IPS-15b (cell line): ENCODE measurements around the gene NEK5.

Experiments used
- H3K27me3 ChIP-seq: one replicate; pipeline ENCODE4 v1.6.1; 2013; ENCODE audit warnings: low read length; ENCODE audit not compliant: control insufficient read depth, insufficient read depth
- H3K36me3 ChIP-seq: one replicate; pipeline ENCODE4 v1.6.1; 2013; ENCODE audit warnings: low read length; ENCODE audit not compliant: control insufficient read depth, insufficient read depth
- H3K4me1 ChIP-seq: one replicate; pipeline ENCODE4 v1.6.1; 2013; ENCODE audit warnings: mild to moderate bottlenecking, low read length; ENCODE audit not compliant: control insufficient read depth, insufficient read depth
- H3K4me3 ChIP-seq: one replicate; pipeline ENCODE4 v1.5.1; 2013; ENCODE audit warnings: low read depth, low read length
- H3K9ac ChIP-seq: one replicate; pipeline ENCODE4 v1.6.1; 2013; ENCODE audit warnings: low read depth, mild to moderate bottlenecking, low read length
- H3K9me3 ChIP-seq: one replicate; pipeline ENCODE4 v1.6.1; 2013; ENCODE audit warnings: mild to moderate bottlenecking, low read length; ENCODE audit not compliant: control insufficient read depth, insufficient read depth

Gene NEK5

GRCh38 chr13:52026246-52026626 lies 102.6 kb downstream of the NEK5 start:
- H3K9me3 ChIP-seq, result no peaks in the 10 kb centered on the region
- H3K4me3 ChIP-seq, result no peak overlapping the region
- H3K27me3 ChIP-seq, result no peaks in the 10 kb centered on the region
- peaks cover 13% of the 10 kb centered on the region for H3K36me3 ChIP-seq
- H3K4me1 ChIP-seq, result no peaks in the 10 kb centered on the region
- no peak overlapping the region for H3K9ac ChIP-seq

- peaks cover 13% of the 10 kb centered on the region for H3K36me3 ChIP-seq
- no peaks in the 10 kb centered on the region for H3K4me1 ChIP-seq
- no peaks in the 10 kb centered on the region for H3K27me3 ChIP-seq
- no peak overlapping the region for H3K9ac ChIP-seq
- H3K9me3 ChIP-seq, result no peaks in the 10 kb centered on the region
- no peak overlapping the region for H3K4me3 ChIP-seq
Observed at GRCh38 chr13:52025475-52026245, 103.2 kb downstream of the NEK5 start.

DNA sequence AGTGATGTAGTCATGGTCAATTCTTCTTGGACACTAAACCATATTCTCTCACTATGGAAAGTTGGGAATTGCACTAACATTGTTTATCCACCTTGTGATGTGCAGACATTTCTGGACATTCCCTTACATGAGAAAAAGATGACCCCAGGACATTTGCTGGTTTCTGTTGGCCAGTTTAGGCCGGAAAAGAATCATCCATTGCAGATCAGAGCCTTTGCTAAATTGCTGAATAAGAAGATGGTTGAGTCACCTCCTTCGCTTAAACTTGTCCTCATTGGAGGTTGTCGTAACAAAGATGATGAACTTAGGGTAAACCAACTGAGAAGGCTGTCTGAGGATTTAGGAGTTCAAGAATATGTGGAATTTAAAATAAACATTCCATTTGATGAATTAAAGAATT lies 104.4 kb downstream of the NEK5 start, which contains the start of gene UTP14C:
Gene UTP14C (plus strand): TSS at position 211 of the 400 bp plus-strand sequence. CDS start 4,114 bp downstream, outside the sequence.
- H3K9ac ChIP-seq, result no peak within 1 kb of the TSS
- peaks cover 19% of the 10 kb centered on the region for H3K36me3 ChIP-seq
- H3K4me3 ChIP-seq, result no peak within 1 kb of the TSS
- no peaks in the 10 kb centered on the region for H3K4me1 ChIP-seq
- no peaks in the 10 kb centered on the region for H3K9me3 ChIP-seq
- H3K27me3 ChIP-seq, result no peaks in the 10 kb centered on the region

DNA sequence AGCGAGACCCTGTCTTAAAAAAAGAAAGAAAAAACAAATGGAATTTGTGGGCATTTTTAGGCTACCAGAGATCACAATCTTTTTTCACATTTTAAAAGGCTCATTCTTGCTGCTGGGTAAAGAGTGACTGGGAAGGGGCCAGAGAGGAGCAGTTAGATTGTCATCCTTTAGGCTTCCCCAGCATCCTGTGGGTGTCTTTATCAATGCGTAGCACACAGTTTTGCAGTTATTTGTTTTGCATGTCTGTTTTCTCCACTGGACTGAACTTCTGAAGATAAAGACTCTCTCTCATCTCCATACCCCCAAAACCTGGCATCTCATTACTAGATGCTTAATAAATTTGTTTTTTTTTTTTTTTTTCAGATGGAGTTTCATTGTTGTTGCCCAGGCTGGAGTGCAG lies 106.5 kb downstream of the NEK5 start:
- H3K9ac ChIP-seq, result no peak overlapping the region
- no peak overlapping the region for H3K4me3 ChIP-seq
- peaks cover 17% of the 10 kb centered on the region for H3K36me3 ChIP-seq
- no peaks in the 10 kb centered on the region for H3K27me3 ChIP-seq
- H3K4me1 ChIP-seq, result no peaks in the 10 kb centered on the region
- no peaks in the 10 kb centered on the region for H3K9me3 ChIP-seq

DNA sequence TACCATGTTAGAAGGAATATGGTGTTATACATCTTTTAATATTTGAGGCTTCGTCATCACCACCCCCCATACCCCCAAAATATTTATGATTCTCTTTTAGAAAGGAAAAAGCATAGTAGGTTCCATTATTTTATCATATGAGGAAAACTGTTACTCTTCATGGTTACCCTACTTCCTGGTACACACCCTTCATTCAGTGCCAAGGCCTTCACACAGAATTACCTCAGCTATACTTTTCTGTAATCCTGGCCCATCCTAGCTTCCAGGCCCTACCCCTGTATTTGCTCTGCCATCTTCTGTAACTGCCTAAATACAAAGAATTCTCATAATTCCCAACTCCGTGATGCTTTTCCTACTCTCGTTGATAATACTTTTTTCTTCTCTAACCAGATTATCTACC lies 108.7 kb downstream of the NEK5 start:
- H3K4me3 ChIP-seq, result no peak overlapping the region
- H3K36me3 ChIP-seq, result peaks cover 14% of the 10 kb centered on the region

GRCh38 chr13:52016296-52016695 lies 112.6 kb downstream of the NEK5 start:
- H3K4me3 ChIP-seq, result no peak overlapping the region
- H3K36me3 ChIP-seq, result peaks cover 12% of the 10 kb centered on the region
- H3K9me3 ChIP-seq, result no peaks in the 10 kb centered on the region
- H3K4me1 ChIP-seq, result no peaks in the 10 kb centered on the region
- no peak overlapping the region for H3K9ac ChIP-seq
- H3K27me3 ChIP-seq, result no peaks in the 10 kb centered on the region

More for the DNA sequence above, 108.7 kb downstream of the NEK5 start:
- H3K4me1 ChIP-seq, result no peaks in the 10 kb centered on the region
- H3K9ac ChIP-seq, result no peak overlapping the region
- H3K9me3 ChIP-seq, result no peaks in the 10 kb centered on the region
- no peaks in the 10 kb centered on the region for H3K27me3 ChIP-seq

DNA sequence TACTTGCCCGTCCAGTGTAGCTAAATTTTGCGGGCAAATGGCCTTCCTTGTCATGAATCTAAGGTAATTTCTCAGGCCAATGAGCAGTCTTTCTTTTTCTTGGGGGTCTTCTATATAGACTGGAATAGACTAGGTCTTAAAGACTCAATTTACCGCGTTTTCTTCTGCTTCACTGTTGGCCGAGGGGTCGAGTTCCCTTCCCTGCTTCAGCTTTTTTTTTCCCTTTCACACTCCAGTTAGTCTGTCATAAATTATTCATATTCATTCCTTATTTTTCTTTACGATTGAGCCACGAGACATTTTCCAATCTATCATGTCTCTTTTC lies 116.4 kb downstream of the NEK5 start:
- H3K9me3 ChIP-seq, result no peaks in the 10 kb centered on the region
- H3K27me3 ChIP-seq, result peaks cover 21% of the 10 kb centered on the region
- peak overlapping the region; percentile 87 for H3K9ac ChIP-seq
- peak overlapping the region; percentile 95 for H3K4me3 ChIP-seq
- peaks cover 2% of the 10 kb centered on the region for H3K4me1 ChIP-seq
- H3K36me3 ChIP-seq, result peaks cover 3% of the 10 kb centered on the region

DNA sequence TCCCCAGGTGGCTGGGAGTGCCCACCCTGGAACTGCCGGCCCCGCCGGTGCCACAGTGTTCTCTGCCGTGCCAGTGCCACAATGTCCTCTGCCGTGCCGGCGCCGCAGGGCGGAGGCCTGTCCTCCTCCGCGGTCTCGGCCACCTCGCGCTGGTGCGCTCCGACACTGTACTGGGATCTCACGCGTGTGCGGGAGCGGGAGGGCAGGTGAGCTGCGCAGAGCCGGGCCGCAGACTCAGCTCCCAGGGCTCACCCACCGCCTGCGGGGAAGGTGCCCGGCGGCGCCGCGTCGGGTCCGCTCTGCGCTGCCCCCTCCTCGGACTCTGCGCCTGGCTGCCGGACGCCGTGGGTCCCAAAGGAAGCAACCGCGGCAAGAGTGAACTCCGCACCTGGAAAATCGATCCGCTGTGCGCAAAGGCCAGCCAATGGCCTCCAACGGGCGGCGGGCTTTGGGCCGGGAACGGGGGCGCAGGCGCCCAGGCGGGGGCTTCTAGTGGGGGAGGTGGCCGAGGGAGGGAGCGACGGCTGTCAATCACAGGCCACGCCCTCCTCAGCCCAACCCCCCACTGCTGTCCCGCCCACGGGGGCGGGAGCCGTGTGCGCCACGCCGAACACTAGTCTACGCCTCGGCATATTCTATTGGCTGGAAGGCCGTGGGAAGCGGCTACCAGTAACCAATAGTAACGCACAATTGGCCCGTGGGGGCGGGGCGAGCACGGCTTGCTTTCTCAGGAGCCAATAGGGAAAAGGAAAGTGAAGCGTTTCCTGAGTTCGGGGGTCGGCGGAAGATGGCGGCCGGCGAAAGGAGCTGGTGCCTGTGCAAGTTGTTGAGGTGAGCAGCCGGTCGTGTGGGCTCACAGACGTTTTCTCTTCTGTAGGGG lies 117.0 kb downstream of the NEK5 start, which contains the start of gene ALG11:
Gene ALG11 (plus strand): TSS at position 767 of the 880 bp plus-strand sequence. CDS start 21 bp downstream, at position 788.
- Histone ChIP-seq H3K27me3 (peaks cover 21% of the 10 kb centered on the region), H3K9ac (peak within 1 kb of the TSS; percentile 87), H3K4me1 (peaks cover 2% of the 10 kb centered on the region), H3K9me3 (no peaks in the 10 kb centered on the region), H3K4me3 (peak within 1 kb of the TSS; percentile 95), H3K36me3 (peaks cover 3% of the 10 kb centered on the region)

- Histone ChIP-seq H3K9ac (peak within 1 kb of the TSS; percentile 87), H3K4me3 (peak within 1 kb of the TSS; percentile 95), H3K27me3 (peaks cover 21% of the 10 kb centered on the region), H3K36me3 (no peaks in the 10 kb centered on the region), H3K4me1 (peaks cover 2% of the 10 kb centered on the region), H3K9me3 (no peaks in the 10 kb centered on the region)
Observed at GRCh38 chr13:52010890-52011631, 117.8 kb downstream of the NEK5 start, which contains the start of gene ATP7B. ATP7B (minus strand) TSS chr13:52011450; CDS start chr13:52011337, 113 bp downstream.

GRCh38 chr13:52009946-52010345 lies 118.9 kb downstream of the NEK5 start:
- H3K36me3 ChIP-seq, result no peaks in the 10 kb centered on the region
- no peak overlapping the region for H3K9ac ChIP-seq
- no peaks in the 10 kb centered on the region for H3K9me3 ChIP-seq
- no peak overlapping the region for H3K4me3 ChIP-seq
- H3K27me3 ChIP-seq, result peaks cover 21% of the 10 kb centered on the region
- peaks cover 2% of the 10 kb centered on the region for H3K4me1 ChIP-seq

DNA sequence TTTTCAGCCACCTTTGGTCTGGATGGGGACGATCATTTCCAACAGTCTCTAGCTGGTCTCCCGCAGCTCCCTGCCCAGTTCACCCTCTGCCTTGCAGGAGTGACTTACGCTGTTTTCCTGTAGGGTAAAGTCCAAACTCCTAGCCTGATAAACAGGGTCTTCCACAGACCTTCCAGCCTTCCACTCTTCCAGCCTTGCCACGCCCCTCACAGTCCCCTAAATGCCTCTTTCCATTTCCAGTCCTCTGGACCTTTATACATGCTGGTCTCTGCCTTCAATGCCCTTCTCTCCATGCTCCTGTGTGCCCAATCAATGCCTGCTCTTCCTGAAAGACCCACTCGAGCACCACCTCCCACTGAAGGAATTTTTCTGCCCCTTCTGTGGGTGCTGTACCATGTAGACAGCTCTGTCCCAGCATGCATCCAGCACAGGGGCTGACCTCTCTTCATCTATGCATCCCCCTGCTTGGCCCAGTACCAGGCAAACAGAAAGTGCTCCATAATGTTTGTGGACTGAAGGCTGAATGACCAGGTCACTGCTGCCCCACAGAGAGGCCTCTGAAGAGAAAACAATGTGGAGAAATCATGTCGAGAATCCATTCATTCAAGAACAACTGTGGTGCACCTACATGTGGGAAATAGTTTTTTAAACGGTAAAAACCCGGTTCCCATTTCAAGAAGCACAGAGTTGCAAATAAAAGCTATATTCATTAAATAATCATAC lies 122.2 kb downstream of the NEK5 start:
- no peaks in the 10 kb centered on the region for H3K9me3 ChIP-seq
- H3K9ac ChIP-seq, result no peak overlapping the region
- H3K4me1 ChIP-seq, result peaks cover 2% of the 10 kb centered on the region
- H3K27me3 ChIP-seq, result peaks cover 21% of the 10 kb centered on the region
- H3K4me3 ChIP-seq, result no peak overlapping the region
- no peaks in the 10 kb centered on the region for H3K36me3 ChIP-seq
